GM12801 (cell line): ENCODE results near the gene SPATA1.

Source experiments
- CTCF ChIP-seq: IDR thresholded peaks from one replicate; pipeline ENCODE4 v1.5.1; 2011; ENCODE audit warnings: control low read depth; ENCODE audit not compliant: insufficient read length; ENCODE audit errors: extremely low read depth

The SPATA1 gene

GRCh38 chr1:84569216-84569615, 63.0 kb downstream of the SPATA1 start:
- TF ChIP-seq CTCF, result no peak

- no peak for TF ChIP-seq CTCF
Observed at GRCh38 chr1:84570436-84571149, 64.4 kb downstream of the SPATA1 start.

- TF ChIP-seq CTCF, result no peak
Observed at GRCh38 chr1:84571150-84571535, 65.0 kb downstream of the SPATA1 start.

GRCh38 chr1:84573481-84573966, 67.3 kb downstream of the SPATA1 start:
- TF ChIP-seq CTCF, result no peak

- TF ChIP-seq CTCF, result no peak
Observed at GRCh38 chr1:84573967-84574842, 68.0 kb downstream of the SPATA1 start, which contains the start of gene CTBS. TSS of gene CTBS (minus strand) at chr1:84574440. CDS start at chr1:84574415, 25 bp downstream.

- TF ChIP-seq CTCF, result no peak
Observed at GRCh38 chr1:84574936-84575335, 68.8 kb downstream of the SPATA1 start.

GRCh38 chr1:84581648-84582047, 75.5 kb downstream of the SPATA1 start:
- no peak for TF ChIP-seq CTCF
